ENCODE data around the gene REPS1.

- no peak for TF ChIP-seq CTCF (IDR thresholded peaks at IDR 0.05)
- no peak for TF ChIP-seq EZH2 (IDR thresholded peaks at IDR 0.05; ENCODE audit: borderline replicate concordance, insufficient read depth, low read depth, low read length, poor library complexity, severe bottlenecking)
Observed at GRCh38 chr6:139030228-139030963, 42.3 kb upstream of the REPS1 start.
